Dermis lymphatic vessel endothelial cell (primary cell): ENCODE results near the gene BCAS1. TPM values are rescaled to one million over a fixed set of nuclear protein-coding genes. Genes with fewer than 3 reads are reported as not detected.

Source experiments
- total RNA-seq: library from RNA; depleted of rRNA; stranded (reverse); fragments of >200 nt; gene quantifications from 2 replicates; pipeline ENCODE4 v1.2.1, GENCODE V29; 2014

The BCAS1 gene
- total RNA-seq = not detected in 2 replicates

GRCh38 chr20:54070187-54070987 lies at the start of gene BCAS1:
Gene BCAS1, minus strand, starts transcription at chr20:54070594. Its CDS starts 11,876 bp downstream, at chr20:54058718.

Other genes starting within 250 kb of the BCAS1 start
- gene CYP24A1, start 103.4 kb upstream of the BCAS1 start, total RNA-seq = not detected in 2 replicates
- 60.5 and 109 TPM in 2 replicates for gene PFDN4, start 137.5 kb upstream of the BCAS1 start, total RNA-seq